CD4-positive, alpha-beta T cell (primary cell): ENCODE results near the gene VWA7. TPM values are rescaled to one million over a fixed set of nuclear protein-coding genes. Genes with fewer than 3 reads are reported as not detected.

ENCODE experiments used
- ATAC-seq: fragments of 200-7000 bp; cut with Tn5 transposase; one replicate; pipeline ENCODE4 v1.10.0; 2022; ENCODE audit warnings: mild to moderate bottlenecking; ENCODE audit not compliant: poor library complexity
- CTCF ChIA-PET: fragments of 350-600 bp; sonication (Branson Sonifier 250); formaldehyde crosslinking; loops from one replicate; lab custom pipeline; 2021; ENCODE audit warnings: antibody characterized with exemption, inconsistent platforms; lab: Charles Lee
- POLR2A ChIA-PET: fragments of 350-600 bp; sonication (Branson Sonifier 250); formaldehyde crosslinking; loops from one replicate; lab custom pipeline; 2021; ENCODE audit warnings: antibody characterized with exemption, inconsistent platforms; lab: Charles Lee
- DNase-seq, 14 experiments: peaks; one replicate each; pipeline ENCODE4 v3.0.0-alpha.2; 2013 to 2020; ENCODE audit warnings: mixed read lengths in 2 of 14
- H3K27ac ChIP-seq, 2 donors: one replicate each; pipeline versions ENCODE4 v1.5.1 to v1.7.0; 2013; ENCODE audit warnings: low read length in 2 of 2, low read depth in 1 of 2, mild to moderate bottlenecking in 1 of 2
- H3K27me3 ChIP-seq, 2 experiments: 1 replicate in 1 of 2; 2 replicates in 1 of 2; pipeline versions ENCODE4 v1.6.1 to v1.7.0; 2013; ENCODE audit warnings: low read length in 2 of 2, control low read depth in 1 of 2, mild to moderate bottlenecking in 1 of 2, moderate library complexity in 1 of 2; ENCODE audit not compliant: insufficient read depth in 2 of 2, control insufficient read depth in 1 of 2
- H3K36me3 ChIP-seq: one replicate; pipeline ENCODE4 v1.6.1; 2013; ENCODE audit warnings: low read length, control low read depth; ENCODE audit not compliant: insufficient read depth
- H3K4me1 ChIP-seq: one replicate; pipeline ENCODE4 v1.6.1; 2013; ENCODE audit warnings: low read length, control low read depth; ENCODE audit not compliant: insufficient read depth
- H3K4me3 ChIP-seq: one replicate; pipeline ENCODE4 v1.5.1; 2013; ENCODE audit warnings: mild to moderate bottlenecking, low read length, moderate library complexity
- H3K9me3 ChIP-seq, 2 experiments: 1 replicate in 1 of 2; 2 replicates in 1 of 2; pipeline versions ENCODE4 v1.6.1 to v1.7.0; 2013; ENCODE audit warnings: low read length in 2 of 2, mild to moderate bottlenecking in 2 of 2, control low read depth in 1 of 2, moderate library complexity in 1 of 2; ENCODE audit not compliant: control insufficient read depth in 1 of 2, insufficient read depth in 1 of 2
- H3K27ac Mint-ChIP-seq: one replicate; pipeline ENCODE4 v1.8.0; 2020; ENCODE audit warnings: mixed read lengths
- H3K27me3 Mint-ChIP-seq: one replicate; pipeline ENCODE4 v1.8.0; 2021; ENCODE audit warnings: mixed read lengths
- H3K36me3 Mint-ChIP-seq: one replicate; pipeline ENCODE4 v1.8.0; 2021; ENCODE audit warnings: low read depth, mixed read lengths
- H3K4me1 Mint-ChIP-seq: one replicate; pipeline ENCODE4 v1.8.0; 2021; ENCODE audit warnings: low read depth, mixed read lengths
- H3K4me3 Mint-ChIP-seq: one replicate; pipeline ENCODE4 v1.8.0; 2020; ENCODE audit warnings: mild to moderate bottlenecking, mixed read lengths
- H3K9me3 Mint-ChIP-seq: one replicate; pipeline ENCODE4 v1.8.0; 2020; ENCODE audit warnings: mixed read lengths
- CTCF ChIP-seq: fragments of 200-600 bp; IDR thresholded peaks from one replicate; pipeline ENCODE4 v1.8.0; 2022; ENCODE audit warnings: antibody characterized with exemption, mild to moderate bottlenecking
- intact Hi-C, 2 experiments: fragments of 100-400 bp; cut with DNase I in 1 of 2; cut with micrococcal nuclease in 1 of 2; formaldehyde crosslinking; loops; one replicate each; pipeline versions ENCODE4 v1.15.1 to v1.9.0; 2023 to 2025; cut with DNase I, micrococcal nuclease
- total RNA-seq, 174 experiments: library from RNA in 2 of 174; stranded (reverse) in 2 of 174; gene quantifications; one replicate each; pipeline ENCODE4 v1.2.3 and lab custom pipeline; 2021 to 2026

Gene VWA7
- total RNA-seq, 2 experiments from 2014 or later, result 1.7 TPM

GRCh38 chr6:31762878-31763618 is 14.1 kb downstream of the VWA7 start:
- H3K9me3 Mint-ChIP-seq, result no peaks in the 10 kb centered on the region
- no peak for ATAC-seq
- no peaks in the 10 kb centered on the region for H3K4me1 Mint-ChIP-seq
- H3K4me3 Mint-ChIP-seq, result no peak overlapping the region
- DNase-seq, result no peak
- ChIA-PET POLR2A (no interaction called here), CTCF (no interaction called here)
- H3K36me3 Mint-ChIP-seq, result peaks cover 4% of the 10 kb centered on the region
- H3K4me1 ChIP-seq, result no peaks in the 10 kb centered on the region
- no peak overlapping the region for H3K4me3 ChIP-seq
- H3K27me3 ChIP-seq, result no peaks in the 10 kb centered on the region
- intact Hi-C loops, result no loop called here
- no peaks in the 10 kb centered on the region for H3K9me3 ChIP-seq
- H3K36me3 ChIP-seq, result peaks cover 2% of the 10 kb centered on the region
- H3K27me3 Mint-ChIP-seq, result no peaks in the 10 kb centered on the region
- no peak overlapping the region for H3K27ac ChIP-seq
- TF ChIP-seq CTCF, result no peak
- no peak overlapping the region for H3K27ac Mint-ChIP-seq

- no peaks in the 10 kb centered on the region for H3K4me1 Mint-ChIP-seq
- no peak for TF ChIP-seq CTCF
- H3K9me3 ChIP-seq, result no peaks in the 10 kb centered on the region
- H3K36me3 Mint-ChIP-seq, result peaks cover 4% of the 10 kb centered on the region
- ChIA-PET POLR2A (no interaction called here), CTCF (no interaction called here)
- intact Hi-C loops, result no loop called here
- H3K27ac Mint-ChIP-seq, result no peak within 1 kb of the TSS
- H3K9me3 Mint-ChIP-seq, result no peaks in the 10 kb centered on the region
- no peak within 1 kb of the TSS for H3K4me3 Mint-ChIP-seq
- ATAC-seq, result no peak
- no peak within 1 kb of the TSS for H3K27ac ChIP-seq
- H3K36me3 ChIP-seq, result peaks cover 2% of the 10 kb centered on the region
- no peaks in the 10 kb centered on the region for H3K4me1 ChIP-seq
- no peaks in the 10 kb centered on the region for H3K27me3 Mint-ChIP-seq
- no peak within 1 kb of the TSS for H3K4me3 ChIP-seq
- DNase-seq, result no peak
- no peaks in the 10 kb centered on the region for H3K27me3 ChIP-seq
These were observed 14.8 kb downstream of the VWA7 start, which contains the start of gene SAPCD1 for GRCh38 chr6:31762356-31762755. SAPCD1 (plus strand) TSS chr6:31762656; CDS start chr6:31763055, 399 bp downstream.

GRCh38 chr6:31761343-31761742 is 15.8 kb downstream of the VWA7 start:
- no peaks in the 10 kb centered on the region for H3K9me3 ChIP-seq
- no peak overlapping the region for H3K4me3 ChIP-seq
- Mint-ChIP-seq H3K9me3 (no peaks in the 10 kb centered on the region), H3K27me3 (no peaks in the 10 kb centered on the region), H3K27ac (no peak overlapping the region), H3K4me3 (no peak overlapping the region), H3K36me3 (peaks cover 4% of the 10 kb centered on the region), H3K4me1 (no peaks in the 10 kb centered on the region)
- peaks cover 2% of the 10 kb centered on the region for H3K36me3 ChIP-seq
- ATAC-seq (no peak), DNase-seq (no peak)
- no peaks in the 10 kb centered on the region for H3K27me3 ChIP-seq
- POLR2A ChIA-PET, result no interaction called here
- TF ChIP-seq CTCF, result no peak
- intact Hi-C loops, result no loop called here
- CTCF ChIA-PET, result no interaction called here
- H3K27ac ChIP-seq, result no peak overlapping the region
- H3K4me1 ChIP-seq, result no peaks in the 10 kb centered on the region
